ENCODE measurements around the gene LRRC37A3.
"Not testable (repeated sequence)": the region's sequence is repeated elsewhere in the genome, so short reads cannot be mapped to it uniquely, and the experiment has no call there.

Gene LRRC37A3

GRCh38 chr17:64928701-64929100 lies 9.4 kb upstream of the LRRC37A3 start:
- not testable (repeated sequence) for H3K4me3 ChIP-seq (ENCODE audit: low read depth, low read length); DNase-seq (ENCODE audit: low read depth)

- not testable (repeated sequence) for H3K4me3 ChIP-seq (ENCODE audit: low read depth, low read length); DNase-seq (ENCODE audit: low read depth)
These were observed 8.2 kb upstream of the LRRC37A3 start for GRCh38 chr17:64927444-64927843.

GRCh38 chr17:64926430-64926829 lies 7.2 kb upstream of the LRRC37A3 start:
- not testable (repeated sequence) for DNase-seq (ENCODE audit: low read depth); H3K4me3 ChIP-seq (ENCODE audit: low read depth, low read length)

GRCh38 chr17:64925244-64925643 lies 6.0 kb upstream of the LRRC37A3 start:
- not testable (repeated sequence) for H3K4me3 ChIP-seq (ENCODE audit: low read depth, low read length)

GRCh38 chr17:64923051-64923568 lies 3.8 kb upstream of the LRRC37A3 start:
- not testable (repeated sequence) for DNase-seq (ENCODE audit: low read depth); H3K4me3 ChIP-seq (ENCODE audit: low read depth, low read length)

More at GRCh38 chr17:64925244-64925643, 6.0 kb upstream of the LRRC37A3 start:
- DNase-seq (ENCODE audit: low read depth): not testable (repeated sequence)

- DNase-seq (ENCODE audit: low read depth): no peak
- H3K4me3 ChIP-seq (ENCODE audit: low read depth, low read length): no peak overlapping the region
These were observed 1.3 kb upstream of the LRRC37A3 start for GRCh38 chr17:64920419-64921172.

GRCh38 chr17:64920026-64920418 lies 744 bp upstream of the LRRC37A3 start:
- DNase-seq (ENCODE audit: low read depth): no peak
- peak overlapping the region; percentile 53 for H3K4me3 ChIP-seq (ENCODE audit: low read depth, low read length)

GRCh38 chr17:64918842-64919288 lies 413 bp downstream of the LRRC37A3 start:
- peak overlapping the region; percentile 53 for H3K4me3 ChIP-seq (ENCODE audit: low read depth, low read length)
- DNase-seq (ENCODE audit: low read depth): not testable (repeated sequence)

GRCh38 chr17:64917540-64917939 lies 1.7 kb downstream of the LRRC37A3 start:
- H3K4me3 ChIP-seq (ENCODE audit: low read depth, low read length); DNase-seq (ENCODE audit: low read depth): not testable (repeated sequence)

GRCh38 chr17:64915244-64915643 lies 4.0 kb downstream of the LRRC37A3 start:
- not testable (repeated sequence) for H3K4me3 ChIP-seq (ENCODE audit: low read depth, low read length); DNase-seq (ENCODE audit: low read depth)

GRCh38 chr17:64910191-64910514 lies 9.1 kb downstream of the LRRC37A3 start:
- not testable (repeated sequence) for DNase-seq (ENCODE audit: low read depth); H3K4me3 ChIP-seq (ENCODE audit: low read depth, low read length)

GRCh38 chr17:64909511-64910190 lies 9.6 kb downstream of the LRRC37A3 start:
- H3K4me3 ChIP-seq (ENCODE audit: low read depth, low read length); DNase-seq (ENCODE audit: low read depth): not testable (repeated sequence)

- DNase-seq (ENCODE audit: low read depth); H3K4me3 ChIP-seq (ENCODE audit: low read depth, low read length): not testable (repeated sequence)
These were observed 15.2 kb downstream of the LRRC37A3 start for GRCh38 chr17:64904069-64904468.

- not testable (repeated sequence) for DNase-seq (ENCODE audit: low read depth); H3K4me3 ChIP-seq (ENCODE audit: low read depth, low read length)
These were observed 22.1 kb downstream of the LRRC37A3 start for GRCh38 chr17:64897136-64897535.

GRCh38 chr17:64874210-64874609 lies 45.1 kb downstream of the LRRC37A3 start:
- not testable (repeated sequence) for DNase-seq (ENCODE audit: low read depth); H3K4me3 ChIP-seq (ENCODE audit: low read depth, low read length)

- DNase-seq (ENCODE audit: low read depth); H3K4me3 ChIP-seq (ENCODE audit: low read depth, low read length): not testable (repeated sequence)
These were observed 71.5 kb downstream of the LRRC37A3 start for GRCh38 chr17:64847504-64848466.

- not testable (repeated sequence) for DNase-seq (ENCODE audit: low read depth); H3K4me3 ChIP-seq (ENCODE audit: low read depth, low read length)
These were observed 72.4 kb downstream of the LRRC37A3 start for GRCh38 chr17:64846892-64847291.

GRCh38 chr17:64843918-64844317 lies 75.4 kb downstream of the LRRC37A3 start:
- not testable (repeated sequence) for H3K4me3 ChIP-seq (ENCODE audit: low read depth, low read length); DNase-seq (ENCODE audit: low read depth)

GRCh38 chr17:64842900-64843299 lies 76.4 kb downstream of the LRRC37A3 start:
- DNase-seq (ENCODE audit: low read depth); H3K4me3 ChIP-seq (ENCODE audit: low read depth, low read length): not testable (repeated sequence)
